Activated T-cell treated with anti-CD3 and anti-CD28 coated beads for 1 hour (primary cell): Measurements from ENCODE around the gene OR2B6.
"Not testable (repeated sequence)": the region's sequence is repeated elsewhere in the genome, so short reads cannot be mapped to it uniquely, and the experiment has no call there.

Experiments
- DNase-seq: peaks from one replicate; pipeline ENCODE4 v3.0.0-alpha.2; 2020; ENCODE audit warnings: low read depth

Gene OR2B6

DNA sequence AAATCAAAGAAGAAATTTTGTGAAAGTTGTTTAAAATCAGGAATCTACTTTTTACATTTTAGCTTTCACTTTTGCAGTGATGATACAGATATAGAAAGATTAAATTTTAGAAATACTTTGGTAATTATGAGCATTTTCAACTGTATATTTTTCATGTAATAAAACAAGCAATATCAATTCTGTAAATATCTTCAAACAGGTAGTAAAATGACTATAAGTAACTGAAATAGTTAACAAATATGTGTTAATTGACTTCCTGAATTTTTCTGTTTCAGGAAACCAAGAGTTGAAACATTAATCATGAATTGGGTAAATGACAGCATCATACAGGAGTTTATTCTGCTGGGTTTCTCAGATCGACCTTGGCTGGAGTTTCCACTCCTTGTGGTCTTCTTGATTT is at the start of gene OR2B6:
Gene OR2B6, plus strand, starts transcription at position 301 of the 400 bp plus-strand sequence. Its CDS starts 0 bp downstream, at position 301.
- DNase-seq = no peak

DNA sequence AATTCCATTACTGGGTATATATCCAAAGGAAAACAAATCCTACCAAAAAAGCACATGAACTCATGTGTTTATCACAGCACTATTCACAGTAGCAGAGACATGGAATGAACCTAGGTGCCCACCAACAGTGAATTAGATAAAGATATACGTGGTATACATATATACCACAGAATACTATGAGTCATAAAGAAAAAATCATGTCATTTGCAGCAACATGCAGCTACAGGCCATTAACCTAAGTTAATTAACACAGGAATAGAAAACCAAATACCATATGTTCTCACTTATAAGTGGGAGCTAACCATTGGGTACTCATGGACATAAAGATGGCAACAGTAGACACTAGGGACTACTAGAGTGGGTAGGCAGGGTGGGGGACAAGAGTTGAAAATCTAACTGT is 49.0 kb upstream of the OR2B6 start:
- DNase-seq = no peak

DNA sequence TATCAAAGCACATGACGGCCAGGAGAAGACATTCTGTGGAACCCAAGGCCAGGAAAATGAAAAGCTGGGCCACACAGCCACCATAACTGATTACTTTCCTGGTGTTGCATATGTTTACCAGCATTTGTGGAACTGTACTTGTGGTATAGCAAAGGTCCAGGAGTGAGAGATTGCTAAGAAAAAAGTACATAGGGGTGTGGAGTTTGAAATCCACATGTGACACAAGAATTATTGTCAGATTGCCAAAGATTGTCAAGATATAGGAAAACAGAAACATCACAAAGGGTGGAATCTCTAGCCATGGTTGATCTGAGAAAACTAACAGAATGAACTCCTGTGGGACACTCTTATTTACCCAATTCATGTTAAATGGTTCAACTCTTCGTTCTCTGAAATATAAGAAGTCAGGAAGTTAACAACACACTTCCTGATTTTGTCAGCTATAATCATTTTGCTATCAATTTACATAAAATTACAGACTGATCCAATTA is 45.0 kb upstream of the OR2B6 start, which contains the start of gene OR2B2:
Gene OR2B2, minus strand, starts transcription at position 441 of the 491 bp plus-strand sequence. Its CDS starts 77 bp downstream, at position 364.
- no peak for DNase-seq

DNA sequence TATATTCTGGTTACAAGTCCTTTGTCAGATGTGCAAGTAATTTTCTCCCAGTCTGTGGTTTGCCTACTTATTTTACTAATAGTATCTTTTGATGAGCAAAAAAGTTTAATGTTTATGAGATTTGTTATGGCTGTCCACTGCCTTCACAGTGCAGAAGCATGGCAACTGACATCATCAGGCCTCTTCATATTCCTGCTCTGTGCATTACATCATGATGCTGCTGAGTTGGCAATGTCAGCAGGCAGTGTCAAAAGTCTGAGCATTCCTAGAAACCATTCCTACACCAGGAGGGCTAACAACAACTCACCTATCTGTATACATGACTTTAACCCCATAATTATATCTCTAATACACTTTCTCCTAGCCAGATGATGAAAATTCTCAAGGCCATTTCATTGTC is 34.1 kb upstream of the OR2B6 start:
- no peak for DNase-seq

DNA sequence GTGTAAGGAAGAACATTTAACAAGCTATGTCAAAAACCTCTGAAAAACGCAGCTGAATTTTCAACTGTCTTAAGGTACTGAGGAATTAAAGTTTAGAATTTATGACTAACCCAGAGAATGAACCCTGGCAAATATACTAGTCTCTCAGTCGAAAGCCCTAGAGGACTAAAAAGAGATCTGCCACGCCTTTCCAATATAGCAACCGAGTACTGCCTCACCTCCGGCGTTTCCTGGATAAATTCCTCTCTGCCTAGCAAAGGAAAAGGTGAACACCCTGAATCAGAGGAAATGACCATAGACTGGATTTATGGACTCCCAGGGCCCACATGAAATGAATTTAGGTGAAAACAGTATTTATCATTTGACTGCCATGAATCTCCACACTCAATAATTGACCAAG is 32.9 kb upstream of the OR2B6 start:
- DNase-seq = no peak

DNA sequence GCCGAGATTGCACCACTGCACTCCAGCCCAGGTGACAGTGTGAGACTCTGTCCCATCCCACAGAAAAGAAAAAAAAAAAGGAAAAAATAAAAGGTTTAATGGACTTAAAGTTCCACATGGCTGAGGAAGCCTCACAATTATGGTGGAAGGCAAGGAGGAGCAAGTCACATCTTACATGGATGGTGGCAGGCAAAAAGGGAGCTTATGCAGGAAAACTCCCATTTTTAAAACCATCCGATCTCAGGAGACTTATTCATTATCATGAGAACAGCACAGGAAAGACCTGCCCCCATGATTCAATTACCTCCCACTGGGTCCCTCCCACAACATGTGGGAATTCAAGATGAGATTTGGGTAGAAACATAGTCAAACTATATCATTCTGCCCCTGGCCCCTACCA is 29.0 kb upstream of the OR2B6 start:
- not testable (repeated sequence) for DNase-seq

DNA sequence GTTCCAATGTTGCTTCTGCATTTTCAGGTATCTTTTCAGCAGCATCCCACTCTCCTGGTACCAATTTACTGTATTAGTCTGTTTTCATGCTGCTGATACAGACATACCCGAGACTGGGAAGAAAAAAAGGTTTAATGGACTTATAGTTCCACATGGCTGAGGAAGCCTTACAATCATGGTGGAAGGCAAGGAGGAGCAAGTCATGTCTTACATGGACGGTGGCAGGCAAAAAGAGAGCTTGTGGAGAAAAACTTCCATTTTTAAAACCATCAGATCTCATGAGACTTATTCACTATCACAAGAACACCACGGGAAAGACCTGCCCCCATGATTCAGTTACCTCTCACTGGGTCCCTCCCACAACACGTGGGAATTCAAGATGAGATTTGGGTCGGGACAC is 27.1 kb upstream of the OR2B6 start:
- DNase-seq = not testable (repeated sequence)

DNA sequence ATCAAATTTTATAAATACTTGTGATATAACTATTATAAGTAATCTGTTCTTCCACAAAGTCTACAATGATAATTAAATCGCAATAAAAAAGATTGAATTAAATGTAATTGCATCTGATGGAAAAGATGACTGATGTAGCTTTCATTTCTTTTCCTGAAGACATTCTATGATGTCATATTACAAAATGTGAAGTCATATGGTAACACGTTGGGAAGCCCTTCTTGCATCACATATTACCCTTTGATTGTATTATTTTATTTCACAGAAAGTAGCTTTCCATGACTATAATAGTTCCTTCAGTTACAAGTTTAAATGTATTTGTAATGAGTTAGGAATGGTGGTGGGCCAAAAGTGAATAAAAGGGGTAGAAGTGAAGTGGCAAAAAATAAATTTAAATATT is 25.8 kb upstream of the OR2B6 start:
- no peak for DNase-seq

DNA sequence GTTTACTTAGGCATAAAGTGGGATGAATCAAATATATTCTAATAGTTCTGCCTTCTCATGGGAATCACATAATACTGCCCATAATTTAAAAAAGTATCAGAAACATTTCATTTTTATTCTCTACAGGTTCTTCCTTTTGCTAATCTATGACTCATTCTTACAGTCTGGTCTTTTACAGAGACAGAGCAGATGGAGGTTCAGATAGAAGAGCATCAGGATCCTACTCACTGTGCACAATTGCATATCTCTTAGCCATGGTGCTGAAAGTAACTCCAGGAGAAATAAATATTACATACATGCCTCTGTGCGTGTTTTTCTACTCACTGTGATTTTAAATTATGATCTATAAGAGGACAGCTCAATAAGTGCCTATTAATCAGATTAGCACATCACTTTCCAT is 16.3 kb upstream of the OR2B6 start:
- no peak for DNase-seq

DNA sequence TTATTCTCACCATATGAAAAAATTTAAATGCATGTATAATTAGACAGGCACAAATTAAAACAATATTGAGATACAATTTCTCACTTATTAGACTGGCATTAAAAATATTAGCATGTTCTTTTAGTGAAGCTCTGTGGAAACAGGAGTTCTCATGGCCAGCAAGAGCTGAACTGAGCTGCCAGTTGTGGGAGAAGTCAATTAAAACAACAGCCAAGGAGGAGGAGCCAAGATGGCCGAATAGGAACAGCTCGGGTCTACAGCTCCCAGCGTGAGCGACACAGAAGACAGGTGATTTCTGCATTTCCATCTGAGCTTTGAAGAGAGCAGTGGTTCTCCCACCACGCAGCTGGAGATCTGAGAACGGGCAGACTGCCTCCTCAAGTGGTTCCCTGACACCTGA is 14.0 kb upstream of the OR2B6 start:
- DNase-seq = not testable (repeated sequence)

DNA sequence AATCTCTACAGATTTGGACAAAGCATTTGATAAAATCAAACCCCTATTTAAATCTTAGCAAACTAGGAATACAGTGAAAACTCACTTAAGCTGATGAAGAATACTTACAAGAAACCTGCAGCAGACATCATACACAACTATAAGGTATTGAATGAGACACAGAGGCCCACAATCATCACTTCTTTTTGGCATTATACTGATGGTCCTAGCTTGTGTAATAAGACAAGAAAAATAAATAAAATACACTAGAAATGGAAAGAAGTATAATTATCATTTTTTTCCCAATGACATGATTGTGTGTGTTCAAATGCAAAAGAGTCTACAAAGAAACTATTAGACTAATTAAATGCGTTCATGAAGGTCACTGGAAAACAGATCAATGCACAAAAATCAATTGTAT is 8.8 kb upstream of the OR2B6 start:
- no peak for DNase-seq

DNA sequence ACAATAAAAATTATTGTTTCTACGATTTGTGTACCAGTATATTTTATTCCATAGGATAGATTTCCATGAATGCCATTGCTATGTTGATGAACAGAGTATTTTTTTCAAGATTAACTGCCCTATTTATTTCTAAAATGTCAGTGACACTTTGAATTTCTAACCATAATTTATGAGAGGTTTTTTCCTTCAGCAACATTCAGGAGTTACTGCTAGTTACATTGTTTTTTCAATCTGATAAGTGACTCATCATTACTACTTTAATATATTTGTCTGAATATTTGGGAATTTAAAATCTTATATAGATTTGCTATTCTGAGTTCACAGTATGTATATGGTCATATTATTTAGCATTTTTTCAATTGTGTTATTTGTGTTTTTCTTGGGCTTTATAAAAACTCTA is 6.0 kb upstream of the OR2B6 start:
- no peak for DNase-seq

DNA sequence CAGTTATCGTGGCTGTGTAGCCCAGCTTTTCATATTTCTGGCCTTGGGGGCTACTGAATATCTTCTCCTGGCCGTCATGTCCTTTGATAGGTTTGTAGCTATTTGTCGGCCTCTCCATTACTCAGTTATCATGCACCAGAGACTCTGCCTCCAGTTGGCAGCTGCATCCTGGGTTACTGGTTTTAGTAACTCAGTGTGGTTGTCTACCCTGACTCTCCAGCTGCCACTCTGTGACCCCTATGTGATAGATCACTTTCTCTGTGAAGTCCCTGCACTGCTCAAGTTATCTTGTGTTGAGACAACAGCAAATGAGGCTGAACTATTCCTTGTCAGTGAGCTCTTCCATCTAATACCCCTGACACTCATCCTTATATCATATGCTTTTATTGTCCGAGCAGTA is 475 bp downstream of the OR2B6 start:
- DNase-seq = no peak

DNA sequence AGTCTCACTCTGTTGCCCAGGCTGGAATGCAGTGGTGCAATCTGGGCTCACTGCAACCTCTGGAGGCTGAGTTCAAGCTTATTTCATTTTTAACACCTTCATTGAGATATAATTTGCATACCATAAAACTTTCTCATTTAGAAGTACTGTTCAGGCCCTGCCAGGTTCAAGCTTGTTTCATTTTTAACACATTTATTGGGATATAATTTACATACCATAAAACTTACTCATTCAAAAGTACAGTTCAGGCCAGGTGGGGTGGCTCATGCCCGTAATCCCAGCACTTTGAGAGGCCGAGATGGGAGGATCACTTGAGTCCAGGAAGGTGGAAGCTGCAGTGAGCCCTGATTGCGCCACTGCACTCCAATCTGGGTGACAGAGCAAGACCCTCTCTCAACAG is 5.5 kb downstream of the OR2B6 start:
- DNase-seq = no peak

DNA sequence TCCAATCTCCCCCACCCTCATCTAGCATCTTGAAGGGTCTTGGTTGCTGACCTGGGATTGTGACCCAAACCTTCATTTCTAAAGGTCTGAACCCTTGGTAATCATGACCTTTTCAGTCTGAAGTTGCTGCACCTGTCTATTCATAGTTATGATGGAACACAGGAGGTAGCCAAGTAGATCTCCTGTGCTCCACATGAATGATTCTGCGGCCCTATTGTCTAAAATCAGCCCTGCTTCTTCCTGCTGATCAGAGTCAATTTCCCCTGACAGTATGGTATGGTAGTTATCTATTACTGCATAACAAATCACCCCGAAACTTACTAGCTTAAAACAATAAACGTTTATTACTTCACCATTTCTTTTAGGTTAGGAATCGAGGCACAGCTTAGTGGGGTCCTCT is 9.0 kb downstream of the OR2B6 start:
- DNase-seq = no peak

DNA sequence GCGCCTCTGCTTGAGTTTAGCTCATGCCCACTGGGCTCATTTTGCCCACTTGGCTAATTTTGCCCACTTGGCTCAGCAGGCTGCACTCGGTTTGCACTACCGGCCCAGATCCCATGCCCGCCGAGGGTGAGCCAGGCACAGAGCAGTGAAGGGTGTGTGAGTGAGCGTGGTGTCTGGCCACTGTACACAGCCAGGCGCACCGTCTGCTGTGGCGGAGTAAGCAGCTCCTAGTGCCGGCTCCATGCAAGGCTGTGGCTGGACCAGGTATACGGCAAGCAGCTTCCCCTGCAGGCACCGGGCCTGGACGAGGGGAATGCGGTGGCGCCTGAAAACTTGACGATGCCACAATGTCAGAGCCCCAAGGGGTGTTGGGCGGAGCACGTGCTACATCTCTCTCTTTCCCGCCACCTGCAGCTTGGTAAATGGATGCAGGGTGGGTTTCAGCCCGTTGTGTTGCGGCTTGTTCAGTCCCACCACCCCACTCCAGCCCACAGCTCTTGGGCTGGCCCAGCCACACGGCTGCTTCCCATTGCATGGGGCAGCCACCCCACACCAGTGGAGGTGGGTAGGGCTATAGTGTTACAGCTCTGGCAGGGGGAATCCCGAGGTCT is 9.9 kb downstream of the OR2B6 start:
- DNase-seq = no peak

DNA sequence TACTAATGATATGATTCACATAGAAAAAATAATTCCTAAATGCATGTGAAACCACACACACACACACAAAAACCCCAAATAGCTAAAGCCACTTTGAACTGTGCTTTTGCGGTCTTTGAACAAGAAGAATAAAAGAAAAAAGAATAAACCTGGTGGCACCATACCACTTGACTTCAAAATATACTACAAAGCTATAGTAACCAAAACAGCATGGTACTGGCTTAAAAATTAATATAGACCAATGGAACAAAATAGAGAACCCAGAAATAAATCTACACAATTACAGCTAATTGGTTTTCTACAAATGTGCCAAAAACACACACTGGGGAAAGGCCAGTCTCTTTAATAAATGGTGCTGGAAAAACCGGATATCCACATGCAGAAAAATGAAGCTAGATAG is 13.4 kb downstream of the OR2B6 start:
- DNase-seq = no peak

DNA sequence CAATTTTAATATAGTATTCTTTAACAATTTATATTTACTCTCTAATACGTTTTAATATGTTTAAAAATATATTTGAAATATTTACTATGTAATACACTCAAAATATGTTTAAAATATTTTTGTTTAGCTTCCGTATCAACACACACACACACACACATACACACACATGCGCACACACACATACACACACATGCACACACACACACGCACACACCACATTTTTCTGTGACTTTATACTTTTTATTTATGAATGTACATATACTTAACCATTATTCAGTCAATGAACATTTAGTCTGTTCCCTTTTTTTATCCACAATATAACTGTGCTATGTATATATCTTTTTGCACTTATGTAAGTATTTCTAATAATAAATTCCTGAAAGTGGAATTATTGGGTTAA is 15.7 kb downstream of the OR2B6 start:
- no peak for DNase-seq

DNA sequence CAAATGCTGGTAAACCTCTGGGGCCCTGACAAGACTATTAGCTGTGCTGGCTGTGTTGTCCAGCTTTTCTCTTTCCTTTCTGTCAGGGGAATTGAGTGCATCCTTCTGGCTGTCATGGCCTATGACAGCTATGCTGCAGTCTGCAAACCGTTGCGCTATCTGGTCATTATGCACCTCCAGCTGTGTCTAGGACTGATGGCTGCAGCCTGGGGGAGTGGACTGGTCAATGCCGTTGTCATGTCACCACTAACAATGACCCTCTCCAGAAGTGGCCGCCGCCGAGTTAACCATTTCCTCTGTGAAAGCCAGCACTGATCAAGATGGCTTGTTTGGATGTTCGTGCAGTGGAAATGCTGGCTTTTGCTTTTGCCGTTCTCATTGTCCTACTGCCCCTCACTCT is 20.3 kb downstream of the OR2B6 start:
- DNase-seq = no peak

DNA sequence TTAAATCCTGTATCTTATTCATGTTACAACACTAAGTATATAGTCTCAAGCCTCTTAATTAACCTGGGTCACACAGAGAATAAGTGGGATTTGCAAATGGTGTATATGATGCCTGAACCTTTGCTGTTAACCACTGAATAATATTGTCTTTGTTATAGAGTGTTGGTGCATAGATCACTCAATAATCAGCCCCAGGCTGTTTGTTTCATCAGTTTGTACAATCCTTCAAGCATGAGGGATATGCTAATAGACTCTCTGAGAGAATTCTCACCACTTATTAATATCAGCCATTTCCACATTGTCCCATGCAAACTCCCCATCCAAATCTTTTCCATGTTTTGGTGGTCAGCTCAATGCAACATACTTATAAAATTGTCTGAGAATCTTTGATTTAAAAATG is 21.7 kb downstream of the OR2B6 start:
- DNase-seq = no peak

DNA sequence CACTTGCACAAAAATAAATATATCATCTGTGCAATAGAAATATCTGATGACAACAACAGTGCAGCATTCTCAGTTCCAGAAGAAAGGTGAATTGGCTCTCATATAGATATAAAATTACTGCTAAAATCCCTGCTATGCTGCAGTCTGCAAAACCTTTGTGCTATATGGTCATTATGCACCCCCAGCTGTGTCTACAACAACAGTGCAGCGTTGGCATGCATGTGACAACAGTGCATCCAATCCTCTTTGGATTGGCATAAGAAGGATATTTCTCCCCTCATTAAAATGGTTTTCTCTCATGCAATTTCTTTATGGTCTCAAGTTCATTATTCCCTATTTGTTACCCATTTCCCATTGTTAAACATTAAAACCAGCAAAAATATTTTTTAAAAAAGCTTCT is 23.1 kb downstream of the OR2B6 start:
- no peak for DNase-seq

DNA sequence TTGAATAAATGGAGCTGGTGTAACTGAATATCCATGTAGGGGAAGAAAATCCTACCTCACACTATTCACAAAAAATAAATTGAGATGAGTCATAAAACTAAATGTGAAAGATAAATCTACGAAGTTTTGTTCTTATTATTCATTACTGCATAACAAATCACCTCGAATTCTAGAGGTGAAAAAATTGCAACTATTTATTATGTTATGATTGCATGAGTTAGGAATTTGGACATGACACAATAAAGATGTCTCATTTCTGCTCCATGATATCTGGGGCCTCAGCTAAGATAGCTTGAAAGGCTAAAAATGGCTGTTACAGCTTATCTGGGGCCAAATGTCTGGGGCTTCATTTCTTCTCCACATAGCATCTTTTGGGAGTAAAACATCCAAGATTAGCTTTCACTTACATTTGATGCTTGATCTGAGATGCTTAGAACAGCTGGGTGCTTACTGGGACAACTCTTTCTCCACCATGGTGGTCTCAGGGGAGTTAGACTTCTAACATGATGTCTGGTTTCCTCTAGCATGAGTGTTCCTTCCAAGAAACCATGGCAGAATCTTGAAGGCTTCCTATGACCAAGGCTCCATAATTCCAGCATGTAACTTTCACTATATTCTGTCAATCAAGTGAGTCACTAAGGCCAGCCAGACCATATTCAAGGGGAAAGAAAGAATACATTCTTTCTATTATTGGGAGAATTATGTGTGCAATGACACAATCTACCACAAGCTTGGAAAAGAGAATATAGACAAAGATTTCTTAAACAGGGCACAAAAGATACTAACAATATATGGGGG is 30.1 kb downstream of the OR2B6 start:
- DNase-seq = no peak

DNA sequence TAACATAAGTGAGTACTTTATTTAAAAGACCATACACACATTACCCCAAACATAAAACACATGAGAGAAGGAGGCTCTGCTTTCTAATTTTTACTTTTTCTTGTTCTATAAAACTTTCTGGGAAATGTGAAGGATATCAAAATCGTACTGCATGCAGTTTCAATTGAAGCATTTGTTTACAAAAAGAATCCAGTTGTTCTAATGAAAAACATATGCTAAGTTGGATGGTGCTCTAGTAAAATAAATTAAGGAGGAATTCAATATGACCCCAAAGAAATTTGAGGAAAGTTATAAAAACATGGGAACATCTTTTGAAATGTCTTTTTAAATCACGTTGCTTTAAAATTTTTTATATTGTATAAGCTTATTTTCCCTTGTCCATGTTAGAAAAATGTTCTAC is 37.6 kb downstream of the OR2B6 start:
- DNase-seq = no peak
